IPS-15b (cell line): ENCODE data around the gene POLR2M.

Experiments used
- H3K27me3 ChIP-seq: one replicate; pipeline ENCODE4 v1.6.1; 2013; ENCODE audit warnings: low read length; ENCODE audit not compliant: control insufficient read depth, insufficient read depth
- H3K36me3 ChIP-seq: one replicate; pipeline ENCODE4 v1.6.1; 2013; ENCODE audit warnings: low read length; ENCODE audit not compliant: control insufficient read depth, insufficient read depth
- H3K4me1 ChIP-seq: one replicate; pipeline ENCODE4 v1.6.1; 2013; ENCODE audit warnings: mild to moderate bottlenecking, low read length; ENCODE audit not compliant: control insufficient read depth, insufficient read depth
- H3K4me3 ChIP-seq: one replicate; pipeline ENCODE4 v1.5.1; 2013; ENCODE audit warnings: low read depth, low read length
- H3K9ac ChIP-seq: one replicate; pipeline ENCODE4 v1.6.1; 2013; ENCODE audit warnings: low read depth, mild to moderate bottlenecking, low read length
- H3K9me3 ChIP-seq: one replicate; pipeline ENCODE4 v1.6.1; 2013; ENCODE audit warnings: mild to moderate bottlenecking, low read length; ENCODE audit not compliant: control insufficient read depth, insufficient read depth

Gene POLR2M

GRCh38 chr15:57676585-57676984 lies 29.9 kb upstream of the POLR2M start:
- Histone ChIP-seq H3K27me3 (no peaks in the 10 kb centered on the region), H3K9me3 (no peaks in the 10 kb centered on the region), H3K4me1 (no peaks in the 10 kb centered on the region), H3K36me3 (no peaks in the 10 kb centered on the region), H3K9ac (no peak overlapping the region), H3K4me3 (no peak overlapping the region)

DNA sequence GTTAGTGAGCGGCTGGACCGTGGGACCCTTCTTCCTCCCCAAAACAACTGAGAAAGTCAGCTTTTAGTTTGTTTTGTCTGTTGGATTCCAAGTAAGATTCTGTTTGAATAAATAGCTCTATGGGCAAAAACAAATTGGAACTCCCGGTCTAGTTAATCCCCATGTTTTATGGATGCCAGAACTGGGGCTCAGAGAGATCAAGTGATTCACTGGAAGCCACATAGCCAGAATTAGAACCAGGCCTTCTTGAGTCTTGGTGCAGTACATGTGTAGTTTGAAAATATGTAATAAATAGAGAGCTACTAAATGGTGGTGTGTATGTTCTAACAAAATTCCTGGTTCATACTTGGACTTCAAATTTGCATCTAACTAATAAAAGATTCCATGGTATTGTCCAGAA lies 29.3 kb upstream of the POLR2M start:
- H3K9me3 ChIP-seq: no peaks in the 10 kb centered on the region
- H3K4me3 ChIP-seq: no peak overlapping the region
- no peak overlapping the region for H3K9ac ChIP-seq
- no peaks in the 10 kb centered on the region for H3K36me3 ChIP-seq
- no peaks in the 10 kb centered on the region for H3K4me1 ChIP-seq
- no peaks in the 10 kb centered on the region for H3K27me3 ChIP-seq

GRCh38 chr15:57680021-57680420 lies 26.5 kb upstream of the POLR2M start:
- Histone ChIP-seq H3K36me3 (no peaks in the 10 kb centered on the region), H3K4me3 (no peak overlapping the region), H3K27me3 (no peaks in the 10 kb centered on the region), H3K4me1 (no peaks in the 10 kb centered on the region), H3K9ac (no peak overlapping the region), H3K9me3 (no peaks in the 10 kb centered on the region)

DNA sequence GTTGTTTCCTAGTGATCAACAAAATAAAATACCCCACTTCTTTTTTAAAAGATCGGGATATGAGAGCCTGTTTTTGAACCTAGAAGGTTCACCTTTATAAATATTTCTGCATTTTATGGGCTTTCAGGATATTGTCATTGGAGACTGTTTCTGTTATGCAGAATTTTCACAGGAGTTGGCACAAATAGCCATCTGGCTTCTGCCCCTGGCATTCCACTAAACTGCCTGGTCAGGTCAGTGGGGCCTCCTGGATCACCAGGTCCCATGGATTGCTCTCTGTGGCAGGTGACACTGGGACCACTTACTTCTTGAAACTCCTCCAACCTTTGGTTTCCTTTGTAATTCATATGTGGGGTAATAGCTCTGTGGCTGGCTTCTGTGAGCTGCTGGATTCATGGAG lies 25.5 kb upstream of the POLR2M start:
- no peaks in the 10 kb centered on the region for H3K9me3 ChIP-seq
- no peaks in the 10 kb centered on the region for H3K4me1 ChIP-seq
- no peak overlapping the region for H3K4me3 ChIP-seq
- no peaks in the 10 kb centered on the region for H3K27me3 ChIP-seq
- H3K9ac ChIP-seq: no peak overlapping the region
- H3K36me3 ChIP-seq: no peaks in the 10 kb centered on the region

DNA sequence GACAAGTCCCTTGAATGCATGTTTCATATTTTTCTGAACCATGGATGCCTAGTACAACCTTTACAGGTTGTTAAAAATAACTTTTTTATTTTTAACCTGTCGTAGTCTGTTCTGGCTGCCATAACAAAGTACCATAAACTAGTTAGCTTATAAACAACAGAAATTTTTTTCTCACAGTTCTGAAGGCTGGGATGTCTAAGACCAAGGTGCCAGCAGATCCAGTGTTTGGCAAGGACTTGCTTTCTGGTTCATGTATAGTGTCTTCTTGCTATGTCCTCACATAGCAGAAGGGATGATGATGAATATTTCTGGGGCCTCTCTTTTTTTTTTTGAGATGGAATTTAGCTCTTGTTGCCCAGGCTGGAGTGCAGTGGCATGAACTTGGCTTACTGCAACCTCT lies 23.0 kb upstream of the POLR2M start:
- Histone ChIP-seq H3K27me3 (no peaks in the 10 kb centered on the region), H3K36me3 (no peaks in the 10 kb centered on the region), H3K4me1 (no peaks in the 10 kb centered on the region)

DNA sequence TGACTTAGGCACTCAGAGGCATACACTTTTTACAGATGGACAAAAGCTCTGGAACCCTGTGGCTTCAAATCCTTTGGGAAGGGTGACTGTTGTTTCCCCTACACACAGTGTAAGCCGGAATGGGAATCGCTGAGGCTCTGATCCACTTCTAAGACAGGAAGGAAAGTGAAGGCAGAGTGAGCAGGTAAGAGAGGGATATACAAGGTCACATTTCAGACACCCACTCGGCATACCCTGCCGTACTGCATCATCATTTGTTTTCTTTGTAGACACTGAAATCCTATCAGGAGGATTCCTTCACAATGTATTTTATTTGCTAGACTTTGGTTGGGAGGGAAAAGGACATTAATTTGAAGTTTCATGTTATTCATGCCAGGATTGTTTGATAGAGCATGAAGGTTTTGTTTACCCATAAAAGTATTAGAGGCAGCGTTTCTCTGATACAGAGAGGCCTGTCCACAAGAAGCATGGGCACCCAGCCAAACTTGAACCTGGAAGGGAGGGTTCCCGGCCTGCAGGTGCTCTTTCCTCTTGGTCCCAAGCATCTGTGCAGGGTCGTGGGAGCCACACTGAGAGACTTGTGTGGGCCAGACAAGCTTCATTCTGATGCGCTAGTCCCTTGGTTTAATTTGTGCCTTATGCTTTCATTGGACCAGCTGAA lies 21.9 kb upstream of the POLR2M start:
- Histone ChIP-seq H3K27me3 (no peaks in the 10 kb centered on the region), H3K9ac (no peak overlapping the region), H3K4me1 (no peaks in the 10 kb centered on the region), H3K4me3 (no peak overlapping the region), H3K36me3 (no peaks in the 10 kb centered on the region), H3K9me3 (no peaks in the 10 kb centered on the region)

More for the DNA sequence above, 23.0 kb upstream of the POLR2M start:
- H3K9ac ChIP-seq: no peak overlapping the region
- no peaks in the 10 kb centered on the region for H3K9me3 ChIP-seq
- H3K4me3 ChIP-seq: no peak overlapping the region

GRCh38 chr15:57685306-57686095 lies 21.0 kb upstream of the POLR2M start:
- H3K36me3 ChIP-seq: no peaks in the 10 kb centered on the region
- no peaks in the 10 kb centered on the region for H3K9me3 ChIP-seq
- no peaks in the 10 kb centered on the region for H3K27me3 ChIP-seq
- no peaks in the 10 kb centered on the region for H3K4me1 ChIP-seq
- H3K4me3 ChIP-seq: no peak overlapping the region
- H3K9ac ChIP-seq: no peak overlapping the region

DNA sequence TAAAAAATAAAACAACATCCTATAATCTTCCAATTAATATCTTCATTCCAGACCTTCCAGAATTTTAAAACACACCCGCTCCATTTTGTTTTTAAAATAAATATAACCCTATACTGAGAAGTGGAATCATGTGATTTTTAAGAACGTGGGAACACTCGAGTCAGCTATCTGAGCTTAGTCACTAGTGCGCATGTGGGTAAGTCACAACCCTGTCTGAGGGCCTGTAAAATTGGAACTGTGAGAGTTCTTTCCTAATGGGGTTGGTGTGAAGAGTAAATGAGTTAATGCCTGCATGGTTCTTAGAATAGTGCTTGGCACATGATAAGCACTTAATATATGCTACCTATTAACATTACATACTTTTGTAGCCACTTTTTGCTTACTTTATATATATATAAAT lies 19.9 kb upstream of the POLR2M start:
- no peak overlapping the region for H3K9ac ChIP-seq
- H3K36me3 ChIP-seq: no peaks in the 10 kb centered on the region
- no peaks in the 10 kb centered on the region for H3K4me1 ChIP-seq
- no peaks in the 10 kb centered on the region for H3K27me3 ChIP-seq
- H3K4me3 ChIP-seq: no peak overlapping the region
- no peaks in the 10 kb centered on the region for H3K9me3 ChIP-seq

GRCh38 chr15:57690341-57690966 lies 16.1 kb upstream of the POLR2M start:
- H3K4me3 ChIP-seq: no peak overlapping the region
- H3K9me3 ChIP-seq: no peaks in the 10 kb centered on the region
- H3K36me3 ChIP-seq: no peaks in the 10 kb centered on the region
- H3K27me3 ChIP-seq: no peaks in the 10 kb centered on the region
- no peaks in the 10 kb centered on the region for H3K4me1 ChIP-seq
- H3K9ac ChIP-seq: no peak overlapping the region

GRCh38 chr15:57691082-57691481 lies 15.4 kb upstream of the POLR2M start:
- H3K27me3 ChIP-seq: no peaks in the 10 kb centered on the region
- H3K36me3 ChIP-seq: no peaks in the 10 kb centered on the region
- no peaks in the 10 kb centered on the region for H3K4me1 ChIP-seq
- no peaks in the 10 kb centered on the region for H3K9me3 ChIP-seq
- H3K9ac ChIP-seq: no peak overlapping the region
- no peak overlapping the region for H3K4me3 ChIP-seq

GRCh38 chr15:57692709-57693108 lies 13.8 kb upstream of the POLR2M start:
- Histone ChIP-seq H3K4me3 (no peak overlapping the region), H3K4me1 (no peaks in the 10 kb centered on the region), H3K9ac (no peak overlapping the region), H3K27me3 (no peaks in the 10 kb centered on the region), H3K9me3 (no peaks in the 10 kb centered on the region), H3K36me3 (no peaks in the 10 kb centered on the region)

DNA sequence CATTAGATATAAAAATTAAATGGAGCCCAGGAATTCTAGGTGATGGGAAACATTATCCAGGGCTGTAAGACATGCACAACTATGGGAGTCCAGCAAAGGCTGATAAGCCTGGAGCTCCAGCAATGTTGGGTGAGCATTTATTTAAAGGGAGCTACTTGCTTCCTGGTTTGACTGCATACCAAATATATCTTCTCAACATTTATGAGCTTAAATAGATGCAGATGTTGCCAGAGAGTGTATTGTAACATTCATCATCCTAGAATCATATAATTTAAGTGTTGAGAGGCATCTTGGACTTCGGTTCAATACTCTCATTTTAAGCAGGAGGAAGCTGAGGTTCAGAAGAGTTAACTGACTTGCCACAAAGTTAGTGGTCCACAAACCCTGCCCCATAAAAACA lies 12.2 kb upstream of the POLR2M start:
- no peaks in the 10 kb centered on the region for H3K36me3 ChIP-seq
- H3K9me3 ChIP-seq: no peaks in the 10 kb centered on the region
- H3K27me3 ChIP-seq: no peaks in the 10 kb centered on the region
- H3K4me3 ChIP-seq: no peak overlapping the region
- H3K4me1 ChIP-seq: no peaks in the 10 kb centered on the region
- no peak overlapping the region for H3K9ac ChIP-seq
